HG03342 (cell line): ENCODE data around the gene SMARCAD1.

Experiments
- ATAC-seq: cut with Tn5 transposase; IDR thresholded peaks from one replicate; pipeline ENCODE4 v1.9.1; 2021; ENCODE audit warnings: mild to moderate bottlenecking, moderate library complexity; ENCODE audit not compliant: unreplicated experiment

Gene SMARCAD1

DNA sequence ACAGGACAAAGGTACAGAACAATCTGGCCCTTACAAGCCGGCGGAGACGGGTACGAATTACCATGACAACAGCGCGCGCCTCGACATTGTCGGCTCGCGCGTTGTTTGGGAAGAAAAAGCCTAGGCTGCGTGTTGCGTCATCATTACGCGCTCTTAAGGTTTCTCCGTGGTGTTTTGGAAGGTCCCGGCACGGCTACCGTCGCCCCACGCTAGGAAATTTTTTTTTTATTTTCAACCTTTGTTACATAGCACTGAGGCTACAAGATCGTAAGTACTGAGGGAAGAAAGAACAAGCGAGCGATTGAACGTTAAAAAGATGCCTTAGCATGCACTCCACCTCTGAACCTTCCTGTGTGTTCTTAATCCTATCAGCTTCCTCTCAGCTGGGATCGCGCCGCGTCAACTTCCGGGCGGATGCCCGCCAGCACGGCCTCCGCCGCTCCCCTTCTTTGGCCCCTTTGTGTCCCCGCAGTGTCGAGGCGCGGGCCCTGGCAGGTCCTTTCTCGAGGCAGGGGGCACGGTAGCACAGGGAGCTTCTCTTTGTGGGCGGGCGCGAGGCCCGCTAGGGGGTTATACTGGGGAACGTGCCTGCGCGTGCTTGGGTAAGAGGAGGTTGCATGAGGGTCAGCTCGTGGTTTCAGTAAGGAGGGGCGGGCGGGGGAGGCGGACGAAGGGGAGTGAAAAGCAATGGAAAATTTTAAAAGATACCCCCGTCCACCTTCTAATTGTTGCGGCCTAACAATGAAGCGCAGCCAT lies at the start of gene SMARCAD1:
SMARCAD1 (plus strand) TSS at position 397 of the 756 bp plus-strand sequence. CDS start 530 bp downstream, outside the sequence.
- peak; percentile 94 for ATAC-seq

DNA sequence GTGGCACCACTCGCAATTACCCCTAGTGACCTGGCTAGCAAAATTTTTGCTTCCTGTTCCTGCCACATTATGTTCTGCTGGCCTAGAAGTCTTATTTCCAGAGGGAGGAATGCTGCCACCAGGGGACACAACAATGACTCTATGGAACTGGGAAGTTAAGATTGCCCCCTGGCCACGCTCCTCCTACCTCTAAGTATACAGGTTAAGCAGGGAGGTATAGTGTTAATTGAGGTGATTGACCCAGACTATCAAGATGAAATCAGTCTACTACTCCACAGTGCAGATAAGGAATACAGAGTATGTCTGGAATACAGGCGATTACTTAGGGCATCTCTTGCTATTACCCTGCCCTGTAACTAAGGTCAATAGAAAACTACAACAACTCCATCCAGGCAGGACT lies 48.8 kb upstream of the SMARCAD1 start:
- no peak for ATAC-seq

GRCh38 chr4:94159790-94160189 lies 47.9 kb upstream of the SMARCAD1 start:
- ATAC-seq, result no peak

DNA sequence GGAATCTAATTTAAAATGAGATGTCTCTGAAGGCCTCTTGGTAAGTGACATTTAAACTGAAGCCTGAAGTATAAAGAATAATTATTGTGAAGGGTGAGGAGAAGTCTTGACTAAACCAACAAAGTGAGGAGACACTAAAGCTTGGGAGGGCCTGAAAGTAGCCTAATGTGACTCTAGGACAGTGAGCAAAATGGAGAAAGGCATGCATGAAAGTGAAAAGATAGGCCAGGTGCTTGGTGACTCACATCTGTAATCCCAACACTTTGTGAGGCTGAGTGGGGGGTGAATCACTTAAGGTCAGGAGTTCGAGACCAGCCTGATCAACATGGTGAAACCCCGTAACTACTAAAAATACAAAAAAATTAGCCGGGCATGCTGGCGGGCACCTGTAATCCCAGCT lies 46.9 kb upstream of the SMARCAD1 start:
- ATAC-seq, result no peak

DNA sequence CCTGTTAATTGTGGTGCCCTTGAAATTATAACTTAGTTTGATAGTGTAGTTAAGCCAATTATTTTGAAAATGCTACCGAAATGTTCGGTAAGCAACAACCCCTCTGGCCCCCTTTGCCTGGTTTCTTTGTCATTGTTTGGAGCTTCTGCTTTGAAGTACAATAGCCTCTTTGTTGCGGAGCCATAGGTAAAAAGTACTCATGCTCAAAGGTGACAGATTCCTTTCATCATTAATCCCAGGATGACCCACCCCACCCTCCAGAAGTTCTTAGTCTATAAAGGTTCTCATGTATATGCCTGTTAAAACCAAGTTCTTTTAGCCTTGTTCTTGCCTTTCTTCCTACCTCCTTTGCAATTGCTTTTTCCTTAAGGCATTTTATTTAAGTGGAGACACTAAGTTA lies 42.4 kb upstream of the SMARCAD1 start:
- ATAC-seq, result no peak

DNA sequence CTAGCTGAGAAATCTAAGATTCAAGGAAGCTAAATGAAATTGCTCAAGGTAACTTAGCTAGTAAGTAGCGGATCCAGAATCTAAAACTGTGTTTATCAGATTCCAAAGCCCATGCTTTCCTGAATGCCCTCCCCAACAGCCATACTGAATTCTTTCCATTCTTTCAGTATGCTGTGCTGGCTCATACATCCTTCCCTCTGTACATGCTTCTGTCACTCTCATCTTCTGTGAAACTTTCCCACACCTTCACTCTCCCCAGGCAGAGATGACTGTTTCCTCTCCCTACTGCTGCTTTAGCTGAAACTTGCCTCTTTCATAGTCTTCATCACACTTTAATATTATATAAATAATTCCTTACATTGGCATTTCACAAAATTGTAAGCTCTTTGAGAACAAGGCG lies 39.3 kb upstream of the SMARCAD1 start:
- ATAC-seq, result no peak

- ATAC-seq, result no peak
Observed at GRCh38 chr4:94169803-94170372, 37.8 kb upstream of the SMARCAD1 start.

GRCh38 chr4:94171616-94172015 lies 36.0 kb upstream of the SMARCAD1 start:
- no peak for ATAC-seq

DNA sequence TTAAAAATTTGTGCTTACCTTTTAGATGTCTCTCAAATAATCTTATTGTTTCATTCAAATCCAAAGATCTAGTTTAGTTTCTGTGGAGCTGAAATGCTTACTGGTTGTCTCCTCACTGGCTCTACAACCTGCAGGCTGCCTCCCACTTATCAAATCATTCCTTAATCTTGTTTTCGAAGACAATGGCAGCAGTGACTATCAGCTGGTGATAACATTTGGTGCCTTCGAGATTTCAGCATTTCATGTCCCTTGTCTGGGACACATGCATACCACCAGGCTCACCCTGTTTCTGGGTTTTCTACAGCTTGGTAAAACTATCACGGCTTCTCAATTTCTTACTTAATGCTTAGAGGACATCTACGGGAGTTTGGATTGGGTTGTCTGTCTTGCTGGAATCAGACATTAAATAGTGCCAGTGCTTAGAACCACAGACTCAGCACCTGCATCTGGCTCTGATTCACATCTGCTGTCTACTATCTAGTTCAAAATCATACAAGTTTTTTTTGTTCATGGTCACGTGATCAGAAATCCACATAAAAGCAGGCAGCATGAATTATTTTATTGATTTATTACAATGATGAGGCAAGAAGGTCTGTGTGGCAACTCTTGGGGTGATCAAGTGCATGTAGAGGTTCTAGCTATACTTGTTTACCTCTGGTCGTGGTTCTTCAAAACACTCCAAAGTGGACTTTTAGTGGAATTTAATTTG lies 32.0 kb upstream of the SMARCAD1 start:
- ATAC-seq, result no peak

DNA sequence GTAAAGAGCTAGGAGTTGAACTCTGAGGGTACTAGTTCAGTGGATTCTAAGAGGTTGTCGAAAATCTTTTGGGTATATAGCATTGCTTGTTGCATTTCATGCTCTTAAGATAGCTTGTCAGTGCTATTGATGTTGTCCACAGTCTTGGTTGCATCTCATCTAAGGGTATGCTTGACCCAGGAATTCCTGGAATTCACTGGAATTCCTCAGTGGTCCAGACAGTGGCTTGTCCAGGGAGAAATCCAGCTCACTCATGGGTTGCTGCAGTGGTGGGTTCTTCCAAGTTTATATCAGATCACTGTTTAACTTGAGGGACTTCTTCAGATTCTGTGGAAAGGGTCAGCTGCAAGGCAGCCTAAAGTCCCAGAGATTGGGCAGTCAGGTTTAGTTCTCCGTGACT lies 29.8 kb upstream of the SMARCAD1 start:
- ATAC-seq, result no peak

GRCh38 chr4:94181815-94182214 lies 25.9 kb upstream of the SMARCAD1 start:
- no peak for ATAC-seq

DNA sequence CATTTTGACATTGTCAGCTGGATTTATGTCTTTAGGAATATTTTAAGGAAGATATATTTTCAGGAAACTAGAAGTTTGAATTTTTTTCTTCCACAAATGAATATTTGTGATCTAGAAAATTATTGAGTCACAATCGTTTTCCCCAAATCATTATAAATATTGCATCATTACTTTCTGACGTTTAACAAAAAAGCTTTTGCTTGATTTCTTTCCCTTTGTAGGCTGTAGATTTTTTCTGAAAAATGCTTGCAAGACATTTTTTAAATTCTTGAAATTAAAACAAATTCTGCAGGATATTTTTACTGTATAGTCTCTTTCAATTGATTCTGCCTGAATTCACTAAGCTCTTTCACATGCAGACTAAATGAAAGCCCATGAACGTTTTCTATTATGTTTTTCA lies 4.9 kb upstream of the SMARCAD1 start:
- ATAC-seq, result no peak

DNA sequence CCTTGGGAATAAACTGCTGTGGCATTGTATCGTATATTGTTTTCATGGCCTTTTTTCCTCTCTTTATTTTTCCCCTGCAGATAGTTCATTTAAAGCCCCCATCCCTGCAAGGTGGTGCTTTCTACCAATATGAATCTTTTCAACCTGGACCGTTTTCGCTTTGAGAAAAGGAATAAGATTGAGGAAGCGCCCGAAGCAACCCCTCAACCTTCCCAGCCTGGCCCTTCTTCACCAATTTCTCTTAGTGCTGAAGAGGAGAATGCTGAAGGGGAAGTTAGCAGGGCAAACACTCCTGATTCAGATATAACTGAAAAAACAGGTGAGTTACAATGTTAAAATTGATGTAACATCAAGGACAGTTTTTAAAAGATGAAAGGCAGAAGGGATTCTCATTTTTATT lies 601 bp downstream of the SMARCAD1 start:
- ATAC-seq, result no peak

- ATAC-seq, result no peak
Observed at GRCh38 chr4:94208918-94209317, 1.3 kb downstream of the SMARCAD1 start.

GRCh38 chr4:94211861-94212260 lies 4.2 kb downstream of the SMARCAD1 start:
- ATAC-seq, result no peak

DNA sequence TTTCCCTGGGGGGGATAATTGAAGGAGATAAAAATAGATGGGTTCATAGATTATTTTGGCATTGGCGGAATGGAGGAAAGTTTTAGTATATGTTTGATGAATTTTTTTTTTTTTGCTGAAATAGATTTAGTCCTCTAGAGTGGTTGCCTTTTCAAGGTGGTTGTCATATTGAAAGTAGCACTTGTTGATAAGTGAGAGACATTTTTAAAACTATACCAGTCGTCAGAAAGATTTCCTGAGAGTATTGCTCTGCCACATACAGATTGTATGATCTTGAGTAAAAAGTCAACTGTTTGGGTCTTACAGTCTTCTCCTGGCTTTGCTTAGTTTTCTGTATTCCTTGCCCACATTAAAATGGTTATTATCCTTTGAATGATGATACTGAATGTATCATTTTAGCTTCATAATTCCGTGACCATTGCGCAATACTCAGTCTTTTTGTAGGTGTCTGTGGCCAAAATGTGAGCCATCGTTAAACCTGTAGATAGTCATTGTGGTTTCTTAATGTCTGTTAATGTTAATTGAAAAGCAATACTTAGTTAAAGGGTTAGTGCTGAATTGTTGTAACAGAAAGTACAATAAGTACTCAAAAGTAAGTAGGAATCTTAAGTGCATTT lies 7.1 kb downstream of the SMARCAD1 start:
- no peak for ATAC-seq

- ATAC-seq, result no peak
Observed at GRCh38 chr4:94216394-94216793, 8.7 kb downstream of the SMARCAD1 start.

DNA sequence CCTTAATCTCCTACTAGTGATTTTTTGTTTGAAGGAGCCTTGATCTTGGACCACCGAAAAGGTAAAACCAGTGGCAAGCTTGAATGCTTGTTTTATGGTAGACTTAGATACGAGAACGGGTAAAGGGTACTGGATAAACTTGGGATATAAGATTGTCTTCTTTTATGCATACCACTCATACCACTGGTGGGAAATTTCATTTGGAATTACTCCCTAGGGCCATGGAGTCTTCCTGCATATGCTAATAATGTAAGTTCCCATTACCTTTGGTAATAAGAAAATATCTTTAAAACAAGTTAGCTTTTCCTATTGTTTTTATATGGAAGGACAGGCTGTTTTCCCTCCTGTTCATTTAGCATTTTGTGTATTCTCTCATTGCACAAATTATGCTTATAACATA lies 11.7 kb downstream of the SMARCAD1 start:
- ATAC-seq, result no peak

- no peak for ATAC-seq
Observed at GRCh38 chr4:94221916-94222315, 14.3 kb downstream of the SMARCAD1 start.

DNA sequence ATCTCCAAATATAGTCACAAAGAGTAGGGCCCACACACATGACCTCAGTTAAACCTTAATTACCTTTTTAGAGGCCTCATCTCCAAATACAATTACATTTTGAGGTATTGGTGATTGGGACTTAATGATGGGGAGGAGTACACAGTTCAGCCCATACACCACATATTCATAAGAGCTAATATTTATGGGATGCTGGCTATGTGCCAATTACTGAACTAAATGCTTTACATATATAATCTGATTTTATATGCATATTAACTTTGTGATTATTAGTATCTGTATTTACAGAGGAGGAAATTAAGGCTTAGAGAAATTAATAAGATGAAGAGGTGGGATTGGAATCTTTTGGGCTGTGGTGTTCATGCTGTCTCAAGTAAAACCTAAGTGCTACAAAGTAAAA lies 17.8 kb downstream of the SMARCAD1 start:
- ATAC-seq, result no peak

DNA sequence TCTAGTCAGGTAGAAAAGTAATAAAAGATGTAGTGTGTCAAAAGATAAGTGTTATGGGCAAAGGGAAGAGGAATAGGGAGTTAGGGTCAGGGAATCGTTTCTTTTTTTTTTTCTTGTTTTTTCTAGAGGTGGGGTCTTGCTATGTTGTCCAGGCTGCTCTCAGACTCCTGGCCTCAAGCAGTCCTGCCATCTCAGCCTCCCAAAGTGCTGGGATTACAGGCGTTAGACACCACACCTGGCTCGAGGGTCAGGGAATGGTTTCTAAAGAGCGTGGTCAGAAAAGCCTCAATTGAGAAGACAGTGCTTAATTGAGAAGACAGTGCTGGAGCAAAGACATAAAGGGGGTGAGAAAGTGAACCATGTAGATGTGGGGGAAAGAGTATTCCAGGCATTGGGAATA lies 19.1 kb downstream of the SMARCAD1 start:
- ATAC-seq, result no peak
